ENCODE measurements around the gene PISD.
"Not testable (repeated sequence)": the region's sequence is repeated elsewhere in the genome, so short reads cannot be mapped to it uniquely, and the experiment has no call there.

Gene PISD

GRCh38 chr22:31661851-31662667 is at the start of gene PISD:
Gene PISD, minus strand, starts transcription at chr22:31662215. Its CDS starts 7 bp downstream, at chr22:31662208.
- DNase-seq (ENCODE audit: low spot score) = peak; percentile 90
- no peak for TF ChIP-seq CTCF (IDR thresholded peaks at IDR 0.05; ENCODE audit: extremely low read depth, missing control alignments)

GRCh38 chr22:31711226-31711625 is 49.2 kb upstream of the PISD start:
- not testable (repeated sequence) for DNase-seq (ENCODE audit: low spot score)

- no peak for TF ChIP-seq CTCF (IDR thresholded peaks at IDR 0.05; ENCODE audit: extremely low read depth, missing control alignments)
- DNase-seq (ENCODE audit: low spot score) = no peak
Measured at GRCh38 chr22:31707519-31707918, 45.5 kb upstream of the PISD start.

GRCh38 chr22:31695423-31695822 is 33.4 kb upstream of the PISD start:
- DNase-seq (ENCODE audit: low spot score) = no peak
- TF ChIP-seq CTCF (IDR thresholded peaks at IDR 0.05; ENCODE audit: extremely low read depth, missing control alignments) = no peak

GRCh38 chr22:31694046-31694445 is 32.0 kb upstream of the PISD start:
- not testable (repeated sequence) for DNase-seq (ENCODE audit: low spot score)

GRCh38 chr22:31692186-31692886 is 30.3 kb upstream of the PISD start:
- no peak for DNase-seq (ENCODE audit: low spot score)
- no peak for TF ChIP-seq CTCF (IDR thresholded peaks at IDR 0.05; ENCODE audit: extremely low read depth, missing control alignments)

GRCh38 chr22:31691408-31691807 is 29.4 kb upstream of the PISD start:
- no peak for TF ChIP-seq CTCF (IDR thresholded peaks at IDR 0.05; ENCODE audit: extremely low read depth, missing control alignments)
- no peak for DNase-seq (ENCODE audit: low spot score)

GRCh38 chr22:31683181-31684105 is 21.4 kb upstream of the PISD start:
- DNase-seq (ENCODE audit: low spot score) = no peak
- no peak for TF ChIP-seq CTCF (IDR thresholded peaks at IDR 0.05; ENCODE audit: extremely low read depth, missing control alignments)
